ENCODE results near the gene SNX8.
"Not testable (repeated sequence)": the region's sequence is repeated elsewhere in the genome, so short reads cannot be mapped to it uniquely, and the experiment has no call there.

The SNX8 gene

GRCh38 chr7:2325162-2325561, 10.9 kb upstream of the SNX8 start:
- no peak for DNase-seq

GRCh38 chr7:2321020-2321419, 6.8 kb upstream of the SNX8 start:
- DNase-seq: no peak

- no peak for DNase-seq
These were observed 3.5 kb upstream of the SNX8 start for GRCh38 chr7:2317556-2318293.

- DNase-seq: no peak
These were observed 2.3 kb upstream of the SNX8 start for GRCh38 chr7:2316578-2316977.

- DNase-seq: no peak
These were observed 1.5 kb upstream of the SNX8 start for GRCh38 chr7:2315787-2316186.

GRCh38 chr7:2314956-2315530, 802 bp upstream of the SNX8 start:
- DNase-seq: not testable (repeated sequence)

- no peak for DNase-seq
These were observed 612 bp downstream of the SNX8 start for GRCh38 chr7:2313450-2314208.

GRCh38 chr7:2312267-2312929, 1.8 kb downstream of the SNX8 start:
- no peak for DNase-seq

- no peak for DNase-seq
These were observed 4.3 kb downstream of the SNX8 start for GRCh38 chr7:2309889-2310331.

GRCh38 chr7:2307690-2308107, 6.5 kb downstream of the SNX8 start:
- DNase-seq: no peak

GRCh38 chr7:2306688-2307087, 7.6 kb downstream of the SNX8 start:
- DNase-seq: no peak

- DNase-seq: not testable (repeated sequence)
These were observed 9.0 kb downstream of the SNX8 start for GRCh38 chr7:2305258-2305657.

GRCh38 chr7:2303520-2303919, 10.7 kb downstream of the SNX8 start:
- not testable (repeated sequence) for DNase-seq

- not testable (repeated sequence) for DNase-seq
These were observed 11.4 kb downstream of the SNX8 start for GRCh38 chr7:2302743-2303397.

- DNase-seq: no peak
These were observed 12.8 kb downstream of the SNX8 start for GRCh38 chr7:2301511-2301863.

- no peak for DNase-seq
These were observed 14.2 kb downstream of the SNX8 start for GRCh38 chr7:2299870-2300512.

GRCh38 chr7:2299131-2299829, 15.0 kb downstream of the SNX8 start:
- no peak for DNase-seq

GRCh38 chr7:2296832-2297231, 17.4 kb downstream of the SNX8 start:
- DNase-seq: no peak

- DNase-seq: no peak
These were observed 18.2 kb downstream of the SNX8 start for GRCh38 chr7:2295936-2296620.

GRCh38 chr7:2290877-2291276, 23.4 kb downstream of the SNX8 start:
- no peak for DNase-seq

- DNase-seq: no peak
These were observed 24.6 kb downstream of the SNX8 start for GRCh38 chr7:2289621-2290020.

Measured in activated naive CD4-positive, alpha-beta T cell treated with anti-CD3 and anti-CD28 coated beads, Interleukin-2, amount 50 U/mL, for 16 hours (primary cell).